ENCODE measurements around the gene MYO7B.

- TF ChIP-seq ZNF70 (CRISPR knock-in tag; IDR thresholded peaks at IDR 0.05) (no peak), RARB (CRISPR knock-in tag; IDR thresholded peaks at IDR 0.05) (no peak), ZFP30 (CRISPR knock-in tag; IDR thresholded peaks at IDR 0.05) (no peak), ZNF8 (CRISPR knock-in tag; IDR thresholded peaks at IDR 0.05) (no peak), ISL1 (CRISPR knock-in tag; IDR thresholded peaks at IDR 0.05) (no peak), TSHZ2 (CRISPR knock-in tag; IDR thresholded peaks at IDR 0.05) (no peak), PATZ1 (CRISPR knock-in tag; IDR thresholded peaks at IDR 0.05; ENCODE audit: borderline replicate concordance) (no peak), ESRRG (CRISPR knock-in tag; IDR thresholded peaks at IDR 0.05) (no peak)
Observed at GRCh38 chr2:127630864-127631540, 95.5 kb downstream of the MYO7B start.

All from SK-N-SH treated with all-trans-retinoic acid at 6 μM for 48 hours (cell line).